ENCODE data around the gene LRRC75B. TPM values are rescaled to one million over a fixed set of nuclear protein-coding genes. Genes with fewer than 3 reads are reported as not detected.
A peak's percentile ranks its signal among the peaks of the same experiment; 100 is the strongest.

The LRRC75B gene
- total RNA-seq, 2 donors from 2014 or later = 20.8 to 33.9 TPM

DNA sequence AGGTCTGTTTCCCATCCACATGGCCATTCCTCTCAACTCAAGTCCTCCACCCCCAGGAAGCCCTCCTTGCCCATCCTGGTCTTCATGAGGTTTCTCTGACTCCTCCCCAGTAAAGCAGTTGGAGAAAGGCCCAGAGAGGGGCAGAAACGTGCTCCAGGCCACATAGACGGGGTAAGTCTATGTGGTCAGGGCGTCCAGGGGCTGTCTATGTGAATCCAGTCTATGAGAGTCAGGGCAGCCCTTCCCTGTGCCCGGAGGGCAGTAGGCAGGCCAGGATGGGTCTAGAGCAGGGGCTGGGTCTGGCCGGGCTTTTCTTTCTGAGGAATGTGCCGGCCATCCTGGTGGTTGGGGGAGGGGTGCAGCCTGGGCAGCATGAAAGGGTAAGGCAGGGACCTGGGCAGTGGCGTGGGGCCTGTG is 49.7 kb downstream of the LRRC75B start:
- TF ChIP-seq POLR2A (IDR thresholded peaks at IDR 0.05) = no peak
- TF ChIP-seq, protein P1, sequence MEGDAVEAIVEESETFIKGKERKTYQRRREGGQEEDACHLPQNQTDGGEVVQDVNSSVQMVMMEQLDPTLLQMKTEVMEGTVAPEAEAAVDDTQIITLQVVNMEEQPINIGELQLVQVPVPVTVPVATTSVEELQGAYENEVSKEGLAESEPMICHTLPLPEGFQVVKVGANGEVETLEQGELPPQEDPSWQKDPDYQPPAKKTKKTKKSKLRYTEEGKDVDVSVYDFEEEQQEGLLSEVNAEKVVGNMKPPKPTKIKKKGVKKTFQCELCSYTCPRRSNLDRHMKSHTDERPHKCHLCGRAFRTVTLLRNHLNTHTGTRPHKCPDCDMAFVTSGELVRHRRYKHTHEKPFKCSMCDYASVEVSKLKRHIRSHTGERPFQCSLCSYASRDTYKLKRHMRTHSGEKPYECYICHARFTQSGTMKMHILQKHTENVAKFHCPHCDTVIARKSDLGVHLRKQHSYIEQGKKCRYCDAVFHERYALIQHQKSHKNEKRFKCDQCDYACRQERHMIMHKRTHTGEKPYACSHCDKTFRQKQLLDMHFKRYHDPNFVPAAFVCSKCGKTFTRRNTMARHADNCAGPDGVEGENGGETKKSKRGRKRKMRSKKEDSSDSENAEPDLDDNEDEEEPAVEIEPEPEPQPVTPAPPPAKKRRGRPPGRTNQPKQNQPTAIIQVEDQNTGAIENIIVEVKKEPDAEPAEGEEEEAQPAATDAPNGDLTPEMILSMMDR (IDR thresholded peaks at IDR 0.05) = no peak
- DNase-seq = no peak
- intact Hi-C loops (cut with DNase I) = no loop called here
- no peaks in the 10 kb centered on the region for H3K9me3 ChIP-seq
- no peaks in the 10 kb centered on the region for H3K27me3 ChIP-seq
- WGBS, 2 donors = 47 to 55% methylated on average over 2 to 7 of the region's 7 CpGs
- no peak overlapping the region for H3K4me3 ChIP-seq
- no peak for ATAC-seq
- peak overlapping the region in 3 of 4 donors; percentile 11 to 48 (median 24) for H3K27ac ChIP-seq
- H3K36me3 ChIP-seq (replicated peaks in 1 of 2; ENCODE audit: insufficient read depth in 1 of 2, low read depth in 2 of 2) = peaks cover 0 to 41% of the 10 kb centered on the region in 2 donors
- H3K4me1 ChIP-seq = peaks cover 41% of the 10 kb centered on the region

DNA sequence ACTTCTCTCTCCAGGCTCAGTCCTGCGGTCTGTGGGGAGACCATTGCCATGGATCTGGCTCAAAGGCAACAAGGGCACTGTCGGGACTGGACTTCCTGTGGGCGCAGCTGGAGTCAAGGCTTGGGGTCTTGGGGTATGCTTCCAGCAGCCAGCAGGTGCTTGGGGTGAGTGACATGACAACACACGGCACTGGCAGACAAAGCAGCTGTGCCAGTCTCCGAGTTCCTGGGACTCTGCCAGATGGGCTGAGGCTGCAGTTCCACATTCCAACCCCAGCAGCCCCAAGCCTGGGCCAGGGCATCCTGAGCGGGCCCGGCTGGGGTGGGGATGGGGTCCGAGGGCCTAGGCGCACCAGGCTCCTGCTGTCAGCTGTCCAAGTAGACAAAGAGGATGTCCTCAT is 50.2 kb downstream of the LRRC75B start:
- peak overlapping the region in 3 of 4 donors; percentile 11 to 48 (median 24) for H3K27ac ChIP-seq
- WGBS, 2 donors = 17 to 38% methylated on average over 2 to 8 of the region's 9 CpGs
- intact Hi-C loops (cut with DNase I) = no loop called here
- H3K4me3 ChIP-seq = no peak overlapping the region
- H3K4me1 ChIP-seq = peaks cover 41% of the 10 kb centered on the region
- no peak for TF ChIP-seq POLR2A (IDR thresholded peaks at IDR 0.05)
- TF ChIP-seq, protein P1 (IDR thresholded peaks at IDR 0.05) = peak in 4 of 7 experiments; percentile 33 to 42 (median 38)
- no peaks in the 10 kb centered on the region for H3K27me3 ChIP-seq
- H3K9me3 ChIP-seq = no peaks in the 10 kb centered on the region
- peak; percentile 63 to 83 (median 72) for DNase-seq
- H3K36me3 ChIP-seq (replicated peaks in 1 of 2; ENCODE audit: insufficient read depth in 1 of 2, low read depth in 2 of 2) = peaks cover 0 to 38% of the 10 kb centered on the region in 2 donors
- ATAC-seq = peak; percentile 70

DNA sequence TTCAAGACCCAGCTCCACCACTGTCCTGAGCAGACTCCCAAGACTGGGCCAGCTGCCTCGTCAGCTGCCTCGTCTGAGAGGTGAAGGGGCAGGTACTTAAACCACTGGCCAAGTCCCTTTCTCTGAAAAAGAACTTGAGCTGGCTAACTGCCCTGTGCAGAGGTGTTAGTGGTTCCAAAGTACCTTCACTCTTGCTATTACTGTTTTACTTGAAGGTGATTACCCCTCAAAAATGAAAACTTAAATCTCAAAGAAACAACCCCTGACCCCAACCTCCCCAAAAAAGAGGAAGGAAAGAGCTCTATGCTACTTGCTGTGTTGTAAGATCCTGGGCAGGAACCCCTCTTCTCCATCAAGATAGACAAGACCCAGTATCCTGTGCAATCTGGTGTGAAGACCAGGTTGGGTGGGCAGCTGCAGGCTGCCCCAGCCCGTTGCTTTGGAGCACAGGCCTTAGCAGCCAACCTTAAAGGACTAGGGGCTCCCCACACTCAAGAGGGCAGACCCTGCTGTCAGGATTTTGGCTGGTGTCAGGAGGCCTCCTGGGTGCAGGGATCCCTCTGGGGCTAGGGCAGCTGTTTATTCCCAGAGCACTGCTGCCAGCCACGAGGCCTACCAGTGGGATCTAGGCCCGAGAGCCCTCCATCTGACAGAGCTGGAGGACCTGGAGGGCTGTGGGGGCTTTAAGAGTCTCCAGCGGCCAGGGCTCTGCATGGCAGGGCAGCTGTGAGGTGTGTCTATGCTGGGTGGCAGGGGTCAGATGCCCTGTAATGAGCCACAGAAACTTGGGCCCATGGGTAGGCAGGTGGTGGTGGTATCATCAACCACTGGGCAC is 51.0 kb downstream of the LRRC75B start:
- Histone ChIP-seq H3K36me3 (replicated peaks in 1 of 2; ENCODE audit: insufficient read depth in 1 of 2, low read depth in 2 of 2) (peaks cover 0 to 31% of the 10 kb centered on the region in 2 donors), H3K4me3 (no peak overlapping the region), H3K27ac (peak overlapping the region in 1 of 4 donors; percentile 48), H3K9me3 (no peaks in the 10 kb centered on the region), H3K4me1 (peaks cover 41% of the 10 kb centered on the region), H3K27me3 (no peaks in the 10 kb centered on the region)
- TF ChIP-seq, protein P1 (IDR thresholded peaks at IDR 0.05) = no peak
- no peak for TF ChIP-seq POLR2A (IDR thresholded peaks at IDR 0.05)
- ATAC-seq (no peak), DNase-seq (no peak)
- intact Hi-C loops (cut with DNase I) = no loop called here
- WGBS, 2 donors = 50 to 51% methylated on average over 2 to 6 of the region's 6 CpGs

DNA sequence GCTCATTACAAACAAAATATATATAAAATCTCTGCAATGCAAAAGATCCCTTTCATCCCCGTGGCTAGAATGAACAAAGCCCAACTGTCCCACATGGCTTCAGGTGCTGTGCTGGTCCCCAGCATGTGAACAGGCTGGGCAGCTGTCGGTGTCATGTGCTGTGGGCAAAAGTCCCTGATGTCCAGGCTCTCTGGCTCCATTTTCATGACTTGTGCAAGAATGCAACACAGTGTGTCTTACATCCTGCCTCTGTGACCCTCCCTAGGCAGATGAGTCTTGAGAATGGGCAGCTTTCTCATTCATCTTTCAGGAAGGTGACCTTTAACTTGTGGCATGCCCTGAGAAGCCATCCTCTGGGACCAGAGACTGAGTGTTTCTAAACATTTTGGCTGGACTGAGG is 52.4 kb downstream of the LRRC75B start:
- H3K9me3 ChIP-seq = no peaks in the 10 kb centered on the region
- H3K4me3 ChIP-seq = no peak overlapping the region
- peaks cover 46% of the 10 kb centered on the region for H3K4me1 ChIP-seq
- 89 to 92% methylated on average over 2 of the region's 2 CpGs for WGBS, 2 donors
- TF ChIP-seq POLR2A (IDR thresholded peaks at IDR 0.05) = no peak
- TF ChIP-seq, protein P1 (IDR thresholded peaks at IDR 0.05) = no peak
- ATAC-seq (no peak), DNase-seq (no peak)
- no peaks in the 10 kb centered on the region for H3K27me3 ChIP-seq
- no peak overlapping the region for H3K27ac ChIP-seq
- intact Hi-C loops (cut with DNase I) = no loop called here
- peaks cover 0 to 24% of the 10 kb centered on the region in 2 donors for H3K36me3 ChIP-seq (replicated peaks in 1 of 2; ENCODE audit: insufficient read depth in 1 of 2, low read depth in 2 of 2)
